OCI-LY1 (cell line): ENCODE data around the gene PSAPL1.

Experiments
- H2AFZ ChIP-seq: fragments of 200-600 bp; sonication (generic), shearing (Covaris generic); 2 replicates; pipeline ENCODE4 v1.6.0; 2014; ENCODE audit warnings: antibody characterized with exemption, mild to moderate bottlenecking, low read length
- H3F3A ChIP-seq: fragments of 200-600 bp; sonication (generic), shearing (Covaris generic); 2 replicates; pipeline ENCODE4 v1.6.0; 2014; ENCODE audit warnings: mild to moderate bottlenecking, antibody characterized with exemption, low read length, moderate library complexity; ENCODE audit not compliant: insufficient read depth
- H3K27ac ChIP-seq: fragments of 200-600 bp; sonication (generic); 2 replicates; pipeline ENCODE4 v1.5.1; 2014; ENCODE audit warnings: low read length, mixed run types, mild to moderate bottlenecking, low read depth; ENCODE audit not compliant: poor library complexity, severe bottlenecking
- H3K27me3 ChIP-seq: fragments of 200-600 bp; sonication (generic); 2 replicates; pipeline ENCODE4 v1.6.0; 2014; ENCODE audit warnings: antibody characterized with exemption, mild to moderate bottlenecking, low read length, moderate library complexity; ENCODE audit not compliant: insufficient read depth
- H3K36me3 ChIP-seq: fragments of 200-600 bp; sonication (generic); 2 replicates; pipeline ENCODE4 v1.6.1; 2014; ENCODE audit warnings: mild to moderate bottlenecking, antibody characterized with exemption, low read length, moderate library complexity, mixed read lengths; ENCODE audit not compliant: insufficient read depth
- H3K4me1 ChIP-seq: fragments of 200-600 bp; sonication (generic); 2 replicates; pipeline ENCODE4 v1.5.1; 2014; ENCODE audit warnings: mild to moderate bottlenecking, low read length, moderate library complexity; ENCODE audit not compliant: insufficient read depth, severe bottlenecking
- H3K4me2 ChIP-seq: fragments of 200-600 bp; sonication (generic), shearing (Covaris generic); 2 replicates; pipeline ENCODE4 v1.6.1; 2014; ENCODE audit warnings: low read length
- H3K4me3 ChIP-seq: fragments of 200-600 bp; sonication (generic); 2 replicates; pipeline ENCODE4 v1.5.1; 2014; ENCODE audit warnings: low read length, low read depth, mild to moderate bottlenecking, mixed read lengths; ENCODE audit not compliant: poor library complexity, severe bottlenecking
- H3K79me2 ChIP-seq: fragments of 200-600 bp; shearing (Covaris generic); 2 replicates; pipeline ENCODE4 v1.6.1; 2016; ENCODE audit warnings: mixed run types, low read length, mixed read lengths; ENCODE audit not compliant: insufficient read depth
- H3K9ac ChIP-seq: fragments of 200-600 bp; sonication (generic), shearing (Covaris generic); 2 replicates; pipeline ENCODE4 v1.6.1; 2014; ENCODE audit warnings: mild to moderate bottlenecking, low read length, mixed read lengths
- H3K9me2 ChIP-seq: fragments of 200-600 bp; sonication (generic), shearing (Covaris generic); 2 replicates; pipeline ENCODE4 v1.6.1; 2014; ENCODE audit warnings: low read depth, mild to moderate bottlenecking, low read length, mixed read lengths
- H3K9me3 ChIP-seq: fragments of 200-600 bp; shearing (Covaris generic); 2 replicates; pipeline ENCODE4 v1.6.1; 2014; ENCODE audit warnings: low read length, mixed read lengths
- H4K20me1 ChIP-seq: fragments of 200-600 bp; sonication (generic), shearing (Covaris generic); 2 replicates; pipeline ENCODE4 v1.6.0; 2016; ENCODE audit warnings: mild to moderate bottlenecking, low read length; ENCODE audit not compliant: insufficient read depth
- CTCF ChIP-seq: fragments of 200-600 bp; sonication (generic), shearing (Covaris generic); IDR thresholded peaks from 2 replicates; pipeline ENCODE4 v1.5.1; 2017; ENCODE audit warnings: mild to moderate bottlenecking, antibody characterized with exemption, low read length, moderate library complexity, mixed read lengths
- EZH2 ChIP-seq: fragments of 200-600 bp; sonication (generic), shearing (Covaris generic); IDR thresholded peaks from 2 replicates; pipeline ENCODE4 v1.8.0; 2017; ENCODE audit warnings: borderline replicate concordance, mixed run types, mild to moderate bottlenecking, antibody characterized with exemption, low read length, moderate library complexity, mixed read lengths

Gene PSAPL1

GRCh38 chr4:7424553-7425111 is 10.1 kb downstream of the PSAPL1 start:
- Histone ChIP-seq H3K4me2 (no peak overlapping the region), H3K27ac (no peak overlapping the region), H3K4me1 (no peaks in the 10 kb centered on the region), H3F3A (no peaks in the 10 kb centered on the region), H3K4me3 (no peak overlapping the region), H3K9ac (no peak overlapping the region), H4K20me1 (no peaks in the 10 kb centered on the region), H3K36me3 (no peaks in the 10 kb centered on the region), H3K27me3 (no peaks in the 10 kb centered on the region), H3K79me2 (no peaks in the 10 kb centered on the region), H2AFZ (no peak overlapping the region), H3K9me2 (no peaks in the 10 kb centered on the region), H3K9me3 (no peaks in the 10 kb centered on the region)
- TF ChIP-seq CTCF: no peak
- TF ChIP-seq EZH2: no peak

- Histone ChIP-seq H3K9me3 (no peaks in the 10 kb centered on the region), H3K9me2 (no peaks in the 10 kb centered on the region), H3K4me2 (no peak overlapping the region), H3K4me1 (no peaks in the 10 kb centered on the region), H3K4me3 (no peak overlapping the region), H3K27ac (no peak overlapping the region), H4K20me1 (no peaks in the 10 kb centered on the region), H3F3A (no peaks in the 10 kb centered on the region), H3K36me3 (no peaks in the 10 kb centered on the region), H3K27me3 (no peaks in the 10 kb centered on the region), H3K9ac (no peak overlapping the region), H3K79me2 (no peaks in the 10 kb centered on the region), H2AFZ (no peak overlapping the region)
- TF ChIP-seq CTCF (no peak), EZH2 (no peak)
These were observed 10.8 kb downstream of the PSAPL1 start for GRCh38 chr4:7423801-7424552.

- H3K4me3 ChIP-seq: no peak overlapping the region
- H3K27ac ChIP-seq: no peak overlapping the region
- no peak overlapping the region for H3K9ac ChIP-seq
- no peaks in the 10 kb centered on the region for H3K36me3 ChIP-seq
- TF ChIP-seq CTCF (no peak), EZH2 (no peak)
- no peaks in the 10 kb centered on the region for H4K20me1 ChIP-seq
- no peaks in the 10 kb centered on the region for H3K79me2 ChIP-seq
- H3K27me3 ChIP-seq: no peaks in the 10 kb centered on the region
- H3K4me2 ChIP-seq: no peak overlapping the region
- no peaks in the 10 kb centered on the region for H3K9me2 ChIP-seq
- H3K9me3 ChIP-seq: no peaks in the 10 kb centered on the region
- H2AFZ ChIP-seq: no peak overlapping the region
- H3F3A ChIP-seq: no peaks in the 10 kb centered on the region
- no peaks in the 10 kb centered on the region for H3K4me1 ChIP-seq
These were observed 11.3 kb downstream of the PSAPL1 start for GRCh38 chr4:7423391-7423790.
